Right ventricle myocardium inferior (tissue), 1 donor: ENCODE results near the gene LIPH. TPM values are rescaled to one million over a fixed set of nuclear protein-coding genes. Genes with fewer than 3 reads are reported as not detected.

ENCODE experiments used
- ATAC-seq: fragments of 200-7000 bp; cut with Tn5 transposase; one replicate; pipeline ENCODE4 v1.9.1; 2020; ENCODE audit warnings: mild to moderate bottlenecking, moderate library complexity
- DNase-seq: peaks from one replicate; pipeline ENCODE4 v3.0.0; 2021; ENCODE audit errors: missing footprints
- intact Hi-C: fragments of 100-400 bp; cut with DNase I; formaldehyde crosslinking; loops from one replicate; pipeline ENCODE4 v1.11.0; 2022
- total RNA-seq: library from RNA; stranded (reverse); fragmentation: NEBNext Ultra II Directional; extraction: Animal tissue kit (Norgen Biotek cat#: 25700); gene quantifications from one replicate; pipeline ENCODE4 v1.2.1, GENCODE V29; 2021
- donor health status: DM: no; HTN: yes; CAD: no; lungs with severe emphysema.

The LIPH gene
- total RNA-seq, 1 donor from 2014 or later, result 0.22 TPM

DNA sequence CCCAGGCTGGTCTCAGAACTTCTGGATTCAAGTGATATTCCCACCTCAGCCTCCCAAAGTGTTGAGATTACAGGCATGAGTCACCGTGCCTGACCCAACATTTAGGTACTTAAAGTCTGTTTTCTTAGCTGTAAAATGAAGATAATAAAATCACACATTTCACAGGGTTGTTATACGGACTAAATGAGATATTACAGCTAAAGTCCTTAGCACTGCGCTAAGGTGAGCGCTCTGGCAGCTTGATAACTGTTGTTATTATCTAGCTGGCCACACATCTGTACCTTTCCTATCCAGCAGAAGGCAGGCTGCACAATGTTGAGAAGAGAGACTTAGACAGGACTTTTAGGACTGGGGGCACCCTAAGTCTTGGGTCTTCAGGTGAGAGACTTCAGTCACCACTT lies 2.7 kb upstream of the LIPH start:
- intact Hi-C loops, result loop anchor here (5.0 to 10.0 kb wide), 2 partner anchors 58 to 190 kb away; partner anchors contain the start of genes MAP3K13 and TMEM41A
- DNase-seq, result no peak
- ATAC-seq, result no peak

GRCh38 chr3:185549651-185550111 lies 2.7 kb downstream of the LIPH start:
- peak; percentile 34 for ATAC-seq
- no peak for DNase-seq
- intact Hi-C loops, result loop anchor here (10.0 kb wide), 1 partner anchor 185 kb away; the partner anchor contains the start of gene MAP3K13

GRCh38 chr3:185549122-185549521 lies 3.3 kb downstream of the LIPH start:
- intact Hi-C loops, result no loop called here
- peak; percentile 31 for ATAC-seq
- DNase-seq, result no peak

GRCh38 chr3:185540695-185541094 lies 11.7 kb downstream of the LIPH start:
- ATAC-seq, result no peak
- intact Hi-C loops, result no loop called here
- DNase-seq, result no peak

GRCh38 chr3:185539934-185540333 lies 12.5 kb downstream of the LIPH start:
- intact Hi-C loops, result no loop called here
- no peak for ATAC-seq
- no peak for DNase-seq

GRCh38 chr3:185537369-185537970 lies 14.9 kb downstream of the LIPH start:
- DNase-seq (no peak), ATAC-seq (peak; percentile 96)
- intact Hi-C loops, result no loop called here

DNA sequence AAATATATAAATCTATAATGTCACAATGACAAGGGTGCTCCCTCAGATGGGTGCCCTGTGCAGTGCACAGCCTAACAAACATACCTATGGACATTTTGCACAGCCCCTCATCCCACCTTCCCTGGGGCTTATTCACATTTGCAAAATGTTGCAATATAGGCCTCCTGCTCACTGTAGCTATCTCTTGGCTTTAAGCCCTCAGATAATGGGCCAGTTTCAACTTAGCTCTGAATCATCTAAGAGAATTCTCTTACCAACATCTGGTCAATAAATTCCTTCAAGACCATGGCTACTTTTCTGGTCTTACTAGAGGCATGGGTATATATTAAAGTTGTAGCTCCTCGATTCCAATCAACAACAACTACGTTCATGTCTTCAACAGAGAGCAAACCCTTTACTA lies 17.9 kb downstream of the LIPH start:
- ATAC-seq, result no peak
- intact Hi-C loops, result no loop called here
- no peak for DNase-seq

GRCh38 chr3:185532901-185533300 lies 19.5 kb downstream of the LIPH start:
- intact Hi-C loops, result no loop called here
- ATAC-seq (no peak), DNase-seq (no peak)

GRCh38 chr3:185530856-185531255 lies 21.5 kb downstream of the LIPH start:
- DNase-seq (no peak), ATAC-seq (no peak)
- intact Hi-C loops, result no loop called here

- ATAC-seq (no peak), DNase-seq (no peak)
- intact Hi-C loops, result no loop called here
These were observed 23.9 kb downstream of the LIPH start for GRCh38 chr3:185528532-185528931.

- ATAC-seq (no peak), DNase-seq (no peak)
- intact Hi-C loops, result no loop called here
These were observed 25.0 kb downstream of the LIPH start for GRCh38 chr3:185527364-185527763.

DNA sequence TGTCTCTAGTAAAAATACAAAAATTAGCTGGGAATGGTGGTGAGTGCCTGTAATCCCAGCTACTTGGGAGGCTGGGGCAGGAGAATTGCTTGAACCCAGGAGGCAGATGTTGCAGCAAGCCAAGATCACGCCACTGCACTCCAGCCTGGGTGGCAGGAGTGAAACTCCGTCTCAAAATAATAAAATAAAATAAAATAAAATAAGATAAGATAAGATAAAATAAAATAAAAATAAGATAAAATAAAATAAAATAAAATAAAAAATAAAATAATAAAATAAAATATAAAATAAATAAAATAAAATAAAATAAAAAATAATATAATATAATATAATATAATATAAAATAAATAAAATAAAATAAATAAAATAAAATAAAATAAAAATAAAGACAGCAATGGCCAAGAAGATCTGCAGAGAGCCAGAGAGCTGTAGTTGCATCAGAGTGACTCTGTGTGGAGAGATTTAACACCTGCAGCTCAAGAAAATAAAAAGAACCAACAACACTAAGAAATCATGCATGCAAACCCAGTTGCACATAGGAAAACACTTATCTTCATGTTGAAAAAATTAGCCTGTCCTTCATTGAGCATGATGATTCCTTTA lies 25.9 kb downstream of the LIPH start:
- intact Hi-C loops, result no loop called here
- DNase-seq, result no peak
- ATAC-seq, result no peak

GRCh38 chr3:185521349-185522138 lies 30.8 kb downstream of the LIPH start:
- no peak for DNase-seq
- ATAC-seq, result peak; percentile 90
- intact Hi-C loops, result no loop called here

GRCh38 chr3:185519021-185519420 lies 33.4 kb downstream of the LIPH start:
- intact Hi-C loops, result no loop called here
- DNase-seq (no peak), ATAC-seq (no peak)

- intact Hi-C loops, result no loop called here
- ATAC-seq, result no peak
- no peak for DNase-seq
These were observed 34.8 kb downstream of the LIPH start for GRCh38 chr3:185517387-185518130.

DNA sequence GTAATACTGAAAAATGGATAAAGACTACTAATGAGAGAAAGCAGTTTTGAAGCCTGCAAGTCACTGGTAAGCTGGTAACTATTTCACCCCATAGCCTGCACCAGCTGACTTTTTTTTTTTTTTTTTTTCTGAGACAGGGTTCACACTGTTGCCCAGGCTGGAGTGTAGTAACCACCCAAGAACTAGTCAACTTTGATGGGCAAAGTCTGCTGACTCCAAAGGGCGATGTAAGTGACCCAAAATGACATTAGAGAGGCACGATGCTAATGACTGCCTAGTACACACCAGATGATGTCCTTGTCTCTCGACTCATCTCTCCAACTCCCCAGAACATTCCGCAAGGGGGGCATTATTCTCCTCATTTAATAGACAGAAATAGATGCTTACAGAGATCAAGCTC lies 40.7 kb downstream of the LIPH start:
- intact Hi-C loops, result no loop called here
- ATAC-seq (no peak), DNase-seq (no peak)

DNA sequence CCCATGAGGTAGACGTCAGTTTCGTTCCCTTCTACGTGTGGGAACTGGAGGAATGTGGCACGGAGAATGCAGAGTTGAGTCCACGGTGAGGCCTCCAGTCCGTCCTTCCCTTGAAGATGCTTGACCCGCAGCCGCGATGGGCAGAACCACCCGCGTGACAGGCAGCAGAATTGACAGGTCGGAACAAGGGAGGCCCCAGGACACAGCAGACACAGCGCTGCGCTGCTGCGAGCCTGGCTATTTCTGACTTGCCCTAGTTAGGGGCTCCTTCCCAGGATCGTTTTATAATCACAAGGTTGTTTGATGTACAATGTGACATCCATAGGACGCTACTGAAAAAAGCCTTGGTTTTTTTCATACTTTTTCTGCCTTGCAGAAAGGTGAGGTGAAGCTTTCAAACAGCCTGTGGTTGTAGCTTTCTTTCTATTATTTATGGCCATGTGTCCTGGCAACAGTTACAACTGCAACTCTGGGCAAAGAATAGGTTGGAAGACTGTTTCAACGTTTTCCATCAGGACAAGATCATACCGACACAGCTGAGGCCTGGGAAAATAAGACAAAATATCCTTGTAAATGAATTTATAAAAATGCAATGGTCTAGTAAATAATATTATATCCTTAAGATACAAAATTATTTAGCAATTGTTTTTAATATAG lies 43.9 kb downstream of the LIPH start:
- ATAC-seq (peak; percentile 61), DNase-seq (no peak)

GRCh38 chr3:185507883-185508282 lies 44.5 kb downstream of the LIPH start:
- ATAC-seq, result no peak
- DNase-seq, result no peak
- intact Hi-C loops, result no loop called here

More for the DNA sequence above, 43.9 kb downstream of the LIPH start:
- intact Hi-C loops, result no loop called here

DNA sequence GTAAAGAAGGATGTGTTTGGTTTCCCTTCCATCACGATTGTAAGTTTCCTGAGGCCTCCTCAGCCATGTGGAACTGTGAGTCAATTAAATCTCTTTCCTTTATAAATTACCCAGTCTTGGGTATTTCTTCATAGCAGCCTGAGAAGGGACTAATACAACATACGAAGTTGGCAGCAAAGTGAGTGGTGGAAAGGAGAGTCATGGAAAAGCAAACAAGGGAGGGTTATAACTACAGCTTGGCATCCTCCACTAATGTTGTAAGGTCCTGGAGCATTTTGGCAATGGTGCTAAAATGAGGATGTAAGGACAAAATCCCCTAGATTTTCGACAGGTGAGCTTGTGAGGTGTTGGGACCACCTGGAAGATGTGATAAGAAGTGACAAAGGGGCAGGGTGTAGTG lies 47.8 kb downstream of the LIPH start:
- DNase-seq (no peak), ATAC-seq (no peak)
- intact Hi-C loops, result no loop called here
